Stimulated activated CD4-positive, alpha-beta T cell treated with anti-CD3 and anti-CD28 coated beads, Interleukin-1b, Interleukin-23, amount 100 ng/mL, for 4 hours (primary cell): ENCODE results near the gene TBC1D17.

Experiments used
- DNase-seq, 2 donors: peaks; one replicate each; pipeline ENCODE4 v3.0.0-alpha.2; 2020; ENCODE audit warnings: low read depth in 2 of 2

Gene TBC1D17

DNA sequence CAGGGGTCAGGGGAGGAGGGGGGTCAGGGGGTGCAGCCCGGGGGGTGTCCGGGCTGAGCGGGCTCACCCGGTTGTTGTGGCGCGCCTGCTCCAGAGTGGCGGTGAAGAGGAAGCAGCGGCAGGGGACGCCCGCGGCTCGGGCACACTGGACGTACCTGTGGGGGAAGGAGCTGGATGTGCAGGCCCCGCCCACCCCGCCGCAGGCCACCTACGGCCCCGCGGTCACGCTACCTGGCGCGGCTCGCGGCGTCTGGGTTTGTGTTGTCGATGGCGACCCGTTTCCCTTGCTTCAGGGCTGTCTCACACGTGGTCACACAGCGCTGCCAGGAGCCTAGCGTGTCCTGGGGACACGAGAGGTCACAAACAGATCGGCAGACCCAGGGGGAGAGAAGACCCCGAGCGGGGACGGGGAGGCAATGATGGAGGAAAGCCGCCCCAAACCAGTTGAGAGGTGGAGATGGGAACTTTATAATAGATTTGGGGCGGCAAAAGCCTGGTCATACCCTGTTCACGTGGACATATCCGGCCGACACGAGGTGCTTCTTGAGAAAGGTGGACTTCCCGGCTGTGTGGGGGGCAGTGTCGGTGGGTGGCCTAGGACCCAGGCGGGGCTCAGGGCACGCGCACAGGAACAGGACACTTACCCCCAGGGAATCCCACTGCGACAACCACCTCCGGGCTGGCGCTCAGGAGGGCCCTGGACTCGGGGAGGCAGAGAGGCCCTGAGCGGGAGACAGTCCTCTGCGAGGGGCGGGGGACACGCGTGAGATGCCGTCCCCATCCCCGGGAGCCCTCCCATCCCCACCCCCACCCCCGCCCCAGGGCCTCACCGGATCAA lies 15.7 kb upstream of the TBC1D17 start:
- no peak for DNase-seq

DNA sequence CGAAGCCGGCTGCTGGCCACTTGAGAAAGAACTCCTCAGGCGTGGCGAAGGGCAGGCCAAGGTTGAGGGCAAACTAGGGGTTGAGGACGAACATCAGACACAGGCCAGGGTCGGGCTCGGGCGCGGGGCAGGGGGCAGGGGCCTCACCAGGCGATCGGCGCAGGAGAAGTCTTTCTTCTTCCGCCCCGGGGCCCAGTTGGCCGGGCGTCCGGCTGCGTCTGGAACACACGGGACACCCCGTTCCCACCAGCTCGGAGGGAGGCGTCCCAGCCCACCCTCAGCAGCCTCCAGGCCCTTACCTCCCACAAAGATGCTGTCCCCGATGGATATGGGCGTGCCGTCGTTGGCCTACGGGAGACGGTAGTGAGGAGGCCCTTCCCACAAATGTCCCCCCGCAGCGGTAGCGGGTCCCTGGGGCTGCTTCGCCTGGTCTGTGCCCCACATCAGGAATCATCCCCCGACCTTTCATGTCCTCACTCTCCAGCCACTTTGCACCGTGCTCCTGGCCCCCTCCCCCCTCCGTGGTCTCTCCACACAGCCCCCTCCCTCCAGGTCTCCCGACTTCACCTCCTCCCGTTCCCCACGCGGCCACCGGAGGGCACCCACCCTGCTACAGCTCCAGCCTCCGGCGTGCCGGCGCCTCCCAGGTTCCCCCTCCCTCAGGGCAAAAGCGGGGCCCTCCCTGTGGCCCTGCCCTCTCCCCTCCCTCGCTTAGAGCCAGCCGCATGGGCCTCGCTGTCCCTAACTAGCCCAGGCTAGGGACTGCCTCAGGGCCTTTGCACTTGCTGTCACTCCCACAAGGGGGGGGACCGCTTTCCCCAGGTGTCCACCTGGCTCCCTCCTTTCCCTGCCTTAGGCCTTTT lies 14.9 kb upstream of the TBC1D17 start:
- no peak for DNase-seq

DNA sequence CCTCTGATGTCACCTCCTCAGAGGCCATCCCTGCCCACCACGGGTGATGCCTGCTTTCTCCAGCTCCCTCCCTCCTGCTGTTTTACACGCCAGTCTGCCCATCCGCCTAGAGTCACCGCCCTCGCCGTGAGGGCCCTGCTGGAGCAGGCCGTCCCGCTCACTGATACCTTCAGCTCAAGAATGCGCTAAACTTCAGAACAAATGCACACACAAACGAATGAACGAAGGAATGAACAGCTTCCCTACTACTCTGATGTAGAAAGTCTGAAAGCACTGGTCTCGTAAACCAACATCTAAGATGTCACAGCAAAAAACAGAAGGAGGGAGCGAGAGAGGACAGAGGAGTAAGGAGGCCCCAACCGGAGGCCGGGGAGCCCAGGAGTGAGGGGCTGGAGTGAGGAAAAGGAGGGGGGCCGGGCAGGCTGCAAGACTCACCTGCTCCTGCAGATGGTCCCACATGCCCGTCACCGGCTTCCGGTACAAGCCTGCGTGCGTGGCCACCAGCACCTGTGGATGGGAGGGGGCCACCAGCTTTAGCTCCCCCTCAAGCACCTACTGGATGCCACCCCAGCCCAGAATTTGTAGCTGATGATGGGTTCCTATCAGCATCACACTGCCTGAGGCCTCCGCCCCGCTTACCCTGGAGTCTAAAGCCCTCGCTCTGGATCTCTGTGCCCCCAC lies 14.1 kb upstream of the TBC1D17 start:
- DNase-seq = no peak

DNA sequence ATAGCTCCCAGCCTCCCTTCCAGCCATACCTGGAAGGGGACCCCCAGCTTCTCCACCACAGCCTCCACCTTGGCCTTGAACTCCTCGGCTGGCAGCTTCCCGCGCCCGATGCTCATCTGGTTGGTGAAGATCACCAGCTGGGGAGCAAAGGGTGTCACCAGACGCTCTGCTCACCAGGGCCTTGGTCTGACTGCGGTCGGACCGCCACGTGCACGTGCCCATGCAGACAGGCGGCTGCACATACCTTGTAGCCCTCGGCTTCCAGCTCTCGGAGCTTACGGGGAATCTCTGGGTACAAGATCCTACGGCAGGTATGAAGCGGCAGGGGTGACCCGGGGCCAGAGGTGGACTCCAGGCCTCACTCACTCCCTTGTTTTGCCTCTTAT lies 13.6 kb upstream of the TBC1D17 start:
- no peak for DNase-seq

DNA sequence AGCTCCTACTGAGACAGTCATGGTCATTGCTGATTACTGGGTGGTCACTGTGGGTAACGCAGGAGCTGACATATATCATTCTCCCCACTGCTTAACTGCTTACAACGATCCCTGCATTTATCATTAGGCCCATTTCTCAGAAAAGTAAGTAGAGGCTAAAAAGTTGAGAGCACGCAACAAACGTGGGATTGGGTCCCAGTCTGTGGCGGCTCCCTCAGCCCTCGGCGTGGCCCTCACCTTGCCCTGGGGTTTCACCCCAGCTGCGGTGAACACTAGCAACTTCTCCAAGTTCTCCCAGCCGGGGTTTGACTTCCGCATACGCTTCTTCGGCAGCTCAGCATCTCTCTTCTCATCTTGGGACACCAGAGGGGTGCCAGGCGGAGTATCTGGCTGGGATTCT lies 12.6 kb upstream of the TBC1D17 start:
- no peak for DNase-seq

DNA sequence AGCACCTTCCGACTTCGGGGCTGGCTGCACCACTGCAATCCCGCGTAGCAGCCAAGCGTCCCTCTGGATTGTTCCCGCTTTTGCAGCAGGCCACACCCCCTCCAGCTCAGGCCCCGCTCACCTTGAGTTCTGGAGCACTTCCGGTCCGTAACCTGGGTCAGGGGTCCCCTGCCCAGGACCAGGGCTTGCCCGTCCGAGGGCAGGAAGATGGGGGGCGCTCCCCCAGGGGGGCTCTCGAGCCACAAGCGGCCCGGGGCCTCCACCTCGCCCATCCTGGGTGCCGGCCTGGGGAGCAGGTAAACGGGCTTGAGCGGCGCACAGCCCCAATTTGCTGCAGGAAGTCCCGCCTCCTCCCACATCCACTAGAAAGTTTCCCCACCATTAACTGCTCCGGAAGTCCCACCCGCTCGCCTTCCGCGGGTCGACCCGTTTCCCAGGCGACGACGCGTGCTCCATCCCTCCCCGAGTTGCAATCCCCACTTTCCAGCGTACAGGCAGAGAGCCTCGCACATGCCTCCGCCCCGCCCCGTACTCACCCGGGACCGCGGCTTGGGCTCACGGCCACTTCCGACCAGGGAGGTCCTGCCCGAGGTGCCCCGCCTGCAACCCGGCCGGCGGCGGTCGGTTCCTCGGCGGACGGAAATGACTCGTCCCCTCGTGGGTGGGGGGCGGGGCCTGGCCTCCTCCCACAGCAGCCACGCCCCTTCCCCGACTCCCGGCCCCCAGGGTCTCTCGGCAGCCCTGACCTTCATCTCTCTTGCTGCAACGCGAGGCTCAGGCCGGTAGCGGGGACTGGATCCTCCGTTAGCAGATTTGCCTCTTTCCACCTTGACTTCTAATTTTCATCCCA lies 10.3 kb upstream of the TBC1D17 start, which contains the start of gene PNKP:
Gene PNKP, minus strand, starts transcription at position 644 of the 850 bp plus-strand sequence. Its CDS starts 372 bp downstream, at position 272.
- DNase-seq = peak; percentile 82 to 95

DNA sequence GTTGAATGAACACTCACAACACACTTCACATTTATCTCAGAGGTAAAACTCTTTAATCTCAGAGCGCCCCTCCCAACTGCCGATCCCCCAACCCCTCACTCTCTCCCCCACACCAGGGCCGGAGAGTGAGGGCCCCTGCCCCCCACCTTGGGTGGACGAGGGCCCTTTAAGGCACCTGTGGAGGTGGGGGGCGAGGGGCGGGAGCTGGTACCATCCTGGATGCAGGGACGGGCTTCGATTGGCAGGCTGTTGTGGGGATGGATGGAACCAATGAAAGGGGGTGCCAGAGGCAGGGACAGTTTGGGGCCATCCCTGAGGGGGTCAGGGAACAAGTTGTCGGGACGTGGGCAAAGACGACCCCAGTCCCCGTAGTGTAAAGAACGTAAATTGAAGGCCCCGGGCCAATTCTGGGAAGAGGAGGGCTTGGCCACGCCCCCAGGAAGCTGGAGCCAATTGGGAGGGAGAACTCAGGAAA lies 8.5 kb upstream of the TBC1D17 start:
- DNase-seq = no peak

DNA sequence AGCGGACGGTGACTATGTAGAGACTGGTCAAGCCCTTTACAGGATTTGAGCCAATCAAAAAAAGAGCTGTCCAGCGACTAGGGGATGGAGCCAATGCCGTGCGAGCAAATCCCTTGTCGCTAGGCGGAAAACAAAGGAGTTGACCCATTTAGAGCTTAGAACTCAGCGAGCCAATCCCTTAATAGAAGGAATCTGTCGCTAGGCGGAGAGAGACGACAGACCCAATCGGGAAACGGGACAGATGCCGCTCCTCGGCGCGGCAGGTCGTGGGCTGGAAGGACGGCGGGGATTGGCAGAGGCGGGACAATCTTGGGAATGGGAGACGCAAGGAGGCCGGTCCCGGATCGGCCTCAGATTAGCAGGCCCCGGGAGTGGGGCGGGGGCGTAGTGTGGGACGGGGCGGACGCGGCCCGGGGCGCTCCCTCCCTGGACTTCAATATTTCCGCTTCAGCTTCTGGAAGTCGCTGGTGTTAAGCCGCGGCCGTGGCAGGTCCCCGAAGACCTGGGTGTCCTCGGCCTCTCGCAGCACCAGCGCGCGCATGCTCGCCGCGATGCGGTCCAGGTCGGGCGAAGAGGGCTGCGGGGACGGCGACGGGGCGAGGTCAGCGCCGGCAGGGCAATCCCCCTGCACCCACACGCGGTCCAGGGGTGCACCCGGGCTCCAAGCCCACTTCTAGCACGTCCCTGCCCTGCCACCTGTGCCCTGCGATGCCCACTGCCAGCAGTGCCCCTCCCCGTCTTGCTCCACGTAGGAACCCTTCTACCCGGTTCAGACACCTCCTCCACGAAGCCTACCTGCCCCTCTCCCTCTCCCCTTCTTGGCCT lies 7.8 kb upstream of the TBC1D17 start:
- DNase-seq = peak; percentile 75 to 78

DNA sequence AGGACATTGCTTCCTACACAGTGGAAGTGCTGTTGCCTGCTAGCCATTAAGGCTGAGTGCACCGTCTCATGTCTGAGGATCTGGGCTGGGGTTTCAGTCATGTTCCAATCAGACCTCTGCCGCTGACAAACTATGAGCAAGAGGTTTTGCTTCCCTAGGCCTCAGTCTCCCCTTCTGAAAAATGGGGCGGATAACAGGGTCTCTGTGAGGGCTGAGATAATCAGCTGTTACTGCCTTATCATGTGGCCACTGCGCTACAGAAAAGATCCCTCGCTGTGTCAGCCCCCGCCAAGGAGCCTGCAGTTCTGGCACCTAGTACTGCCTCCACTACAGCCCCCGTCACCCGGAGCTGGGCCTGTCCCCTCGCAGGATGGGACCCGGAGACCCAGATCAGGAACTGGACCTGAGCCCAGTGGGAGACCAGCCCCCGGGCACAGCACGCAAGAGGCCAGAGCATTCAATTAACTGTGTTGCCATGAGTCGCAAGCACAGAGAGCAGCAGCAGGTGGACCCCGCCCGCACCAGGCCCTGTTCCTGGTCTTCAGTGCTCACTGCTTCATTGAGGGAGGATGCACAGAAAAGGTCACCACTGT lies 7.1 kb upstream of the TBC1D17 start:
- DNase-seq = no peak

DNA sequence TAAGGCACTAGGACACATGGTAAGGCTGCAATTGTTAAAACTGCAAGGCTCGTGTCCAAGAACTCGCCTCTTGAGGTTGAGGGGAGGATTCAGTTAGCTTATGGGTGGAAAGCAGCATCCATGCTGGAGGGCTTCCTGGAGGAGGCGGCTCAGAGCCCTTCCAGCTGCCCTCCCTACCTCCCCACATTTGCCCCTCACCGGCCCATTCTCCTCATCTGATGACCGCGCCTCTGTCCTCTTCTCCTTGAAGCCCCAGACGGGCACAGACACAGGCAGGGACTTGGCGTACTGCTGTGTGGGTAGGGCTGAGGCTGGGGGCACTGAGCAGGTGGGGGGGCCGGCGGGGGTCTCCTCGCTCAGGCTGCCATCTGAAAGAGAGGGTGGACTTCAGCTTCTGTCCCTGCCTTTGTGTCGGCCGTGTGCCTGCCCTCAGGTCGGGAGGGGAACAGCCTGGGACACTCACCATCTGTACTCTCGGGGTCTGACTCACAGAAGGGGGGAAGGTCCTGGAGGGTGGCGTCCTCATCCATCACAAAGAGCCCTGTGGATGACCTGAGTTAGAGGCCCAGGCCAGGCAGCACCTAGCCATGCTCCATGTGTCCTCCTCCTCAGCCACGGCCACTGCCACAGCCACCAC lies 6.0 kb upstream of the TBC1D17 start:
- DNase-seq = no peak

DNA sequence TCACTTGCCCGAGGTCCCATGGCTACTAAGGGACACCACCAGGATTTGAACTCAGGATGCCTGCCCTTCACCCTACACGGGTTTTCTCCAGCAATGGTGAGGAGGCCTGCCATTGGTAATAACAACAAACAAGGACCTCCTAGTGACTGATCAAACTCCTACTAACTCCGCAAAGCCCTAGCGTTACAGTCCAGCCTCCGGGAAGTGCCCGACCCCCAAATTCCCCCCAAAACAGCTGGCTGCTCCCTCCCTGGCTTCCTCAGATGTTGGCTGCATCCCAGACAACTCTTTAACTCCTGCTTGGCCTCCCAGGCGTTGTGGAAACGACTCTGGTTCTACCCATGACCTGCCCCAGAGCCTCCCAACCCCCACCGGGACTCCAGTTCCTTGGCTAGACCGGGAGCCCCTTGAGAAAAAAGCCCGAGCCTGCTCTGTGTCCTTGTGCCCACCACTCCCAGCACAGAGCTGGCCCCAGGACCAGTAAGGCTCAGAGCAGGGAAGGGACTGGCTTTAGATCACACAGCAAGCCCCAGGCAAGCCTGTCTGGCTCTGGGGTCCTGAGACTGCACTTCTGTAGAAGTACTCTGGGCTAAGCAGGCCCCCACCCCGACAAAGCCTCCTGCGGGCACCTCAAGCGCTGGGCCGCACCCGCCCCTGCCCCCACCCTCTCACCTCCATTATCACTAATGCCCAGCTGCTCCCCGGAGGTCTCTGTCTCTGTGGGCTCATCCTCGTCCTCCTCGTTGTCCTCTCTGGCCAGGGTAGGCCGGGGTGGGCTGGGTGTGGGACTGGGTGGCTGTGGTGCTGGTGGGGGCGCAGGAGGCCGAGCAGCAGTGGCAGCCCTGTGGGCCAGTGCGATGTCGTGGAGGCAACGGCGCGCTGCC lies 5.0 kb upstream of the TBC1D17 start:
- no peak for DNase-seq

DNA sequence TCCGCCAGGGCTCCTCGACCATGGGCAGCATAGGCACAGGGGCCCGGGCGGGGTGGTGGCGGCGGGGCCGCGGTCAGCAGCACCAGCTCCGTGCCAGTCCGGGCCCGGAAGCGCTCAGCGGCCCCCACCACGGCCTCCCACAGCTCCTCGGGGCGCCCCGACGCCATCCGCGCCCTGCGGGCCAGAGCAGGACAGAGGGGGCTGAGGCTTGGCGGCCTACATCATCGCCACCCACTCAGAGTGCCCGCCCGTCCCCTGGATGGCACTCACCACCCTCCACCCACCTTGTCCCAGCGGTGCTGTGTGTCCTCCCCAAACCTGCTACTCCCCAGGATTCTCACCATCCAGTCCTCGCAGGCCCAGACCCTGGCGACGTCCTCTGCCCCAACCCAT lies 4.4 kb upstream of the TBC1D17 start:
- no peak for DNase-seq

DNA sequence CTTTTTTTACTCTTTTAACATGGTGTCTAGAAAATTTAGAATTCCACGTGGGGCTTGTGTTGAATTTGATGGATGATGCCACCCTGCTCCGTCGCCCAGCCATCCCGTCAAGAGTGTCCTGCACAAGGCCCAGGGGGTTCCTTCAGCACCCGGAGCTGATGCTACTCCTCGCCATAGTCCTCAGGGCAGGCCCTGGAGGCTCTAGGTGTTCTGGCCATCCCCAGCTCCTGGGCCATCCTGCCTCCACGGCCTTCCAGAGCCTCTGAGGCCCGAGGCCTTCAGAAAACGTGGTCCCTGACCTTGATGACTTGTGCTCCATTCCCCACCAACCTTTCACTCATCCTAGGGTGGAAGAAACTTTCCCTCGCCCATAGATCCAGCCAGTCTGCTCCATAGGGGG lies 3.7 kb upstream of the TBC1D17 start:
- DNase-seq = no peak

DNA sequence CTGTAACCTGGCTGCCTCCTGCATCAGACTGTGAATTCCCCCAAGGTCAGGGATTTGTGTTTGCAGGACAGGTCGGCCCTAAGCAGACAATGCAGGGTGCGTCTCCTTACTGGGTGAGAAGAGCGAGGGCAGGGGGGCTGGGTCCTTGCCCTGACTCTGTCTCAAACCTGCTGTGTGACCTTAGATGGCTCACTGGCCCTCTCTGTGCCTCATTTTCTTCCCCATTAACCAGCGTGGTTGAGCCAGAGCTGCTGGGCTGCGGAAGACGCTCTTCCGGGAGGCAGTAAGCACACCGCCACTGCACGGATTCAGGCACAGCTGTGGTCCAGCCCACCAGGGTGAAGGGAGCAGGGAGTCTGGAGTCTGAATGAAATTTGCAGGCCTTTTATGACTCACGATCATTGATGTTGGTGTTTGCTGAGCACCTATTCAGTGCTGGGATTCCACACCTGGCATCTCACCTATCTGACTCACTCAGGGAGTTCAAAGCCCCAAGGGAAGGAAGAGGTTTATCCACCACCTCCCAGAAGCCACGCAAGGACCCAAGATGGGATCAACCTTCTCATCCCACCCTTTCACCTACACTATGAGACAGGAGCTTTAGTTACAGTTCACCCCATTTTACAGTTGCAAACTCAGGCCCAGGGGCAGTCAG lies 2.9 kb upstream of the TBC1D17 start:
- DNase-seq = no peak

DNA sequence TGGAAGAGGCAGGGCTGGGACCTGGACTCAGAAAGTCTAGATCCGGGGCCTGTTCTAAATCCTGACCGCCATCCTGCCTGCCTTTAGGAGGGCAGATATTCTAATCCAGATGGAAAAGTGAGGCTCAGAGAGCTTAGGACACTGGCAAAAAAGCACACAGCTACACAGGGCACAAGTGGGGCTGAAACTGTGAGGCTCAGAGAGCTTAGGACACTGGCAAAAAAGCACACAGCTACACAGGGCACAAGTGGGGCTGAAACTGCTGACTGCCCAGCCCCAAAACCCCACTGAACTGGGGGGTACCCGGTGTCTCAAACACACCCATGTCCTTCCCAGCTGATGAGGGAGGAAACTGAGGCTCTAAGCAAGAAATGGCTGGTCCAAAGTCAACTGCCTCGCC lies 2.3 kb upstream of the TBC1D17 start:
- no peak for DNase-seq

DNA sequence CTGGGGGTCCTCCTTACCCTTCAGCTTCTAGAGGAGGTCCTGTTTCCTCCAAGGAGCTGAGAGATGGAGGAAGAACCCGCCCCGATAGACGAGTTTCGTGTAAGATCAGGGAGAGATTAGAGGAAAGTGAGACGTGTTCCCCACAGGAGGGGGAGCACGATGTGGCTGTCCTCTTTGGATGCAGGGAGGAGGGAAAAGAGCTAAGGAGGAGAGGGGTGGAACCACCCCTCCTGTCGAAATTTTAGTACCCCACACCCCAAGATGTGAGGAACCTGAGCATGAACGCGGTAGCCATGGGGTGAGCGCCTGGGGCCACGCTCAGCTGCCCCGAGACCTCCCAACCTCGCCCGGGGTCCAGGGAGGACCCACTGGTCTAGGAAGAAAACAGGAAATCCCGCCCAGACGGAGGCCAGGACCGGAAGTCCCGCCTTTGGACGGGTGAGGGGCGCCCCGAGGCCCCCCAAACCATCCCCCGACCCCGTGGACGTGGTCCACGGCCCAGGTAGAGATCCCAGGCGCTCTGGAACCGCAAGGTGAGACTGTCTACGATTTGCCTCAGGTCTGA lies 1.6 kb upstream of the TBC1D17 start:
- DNase-seq = peak; percentile 37 to 56

DNA sequence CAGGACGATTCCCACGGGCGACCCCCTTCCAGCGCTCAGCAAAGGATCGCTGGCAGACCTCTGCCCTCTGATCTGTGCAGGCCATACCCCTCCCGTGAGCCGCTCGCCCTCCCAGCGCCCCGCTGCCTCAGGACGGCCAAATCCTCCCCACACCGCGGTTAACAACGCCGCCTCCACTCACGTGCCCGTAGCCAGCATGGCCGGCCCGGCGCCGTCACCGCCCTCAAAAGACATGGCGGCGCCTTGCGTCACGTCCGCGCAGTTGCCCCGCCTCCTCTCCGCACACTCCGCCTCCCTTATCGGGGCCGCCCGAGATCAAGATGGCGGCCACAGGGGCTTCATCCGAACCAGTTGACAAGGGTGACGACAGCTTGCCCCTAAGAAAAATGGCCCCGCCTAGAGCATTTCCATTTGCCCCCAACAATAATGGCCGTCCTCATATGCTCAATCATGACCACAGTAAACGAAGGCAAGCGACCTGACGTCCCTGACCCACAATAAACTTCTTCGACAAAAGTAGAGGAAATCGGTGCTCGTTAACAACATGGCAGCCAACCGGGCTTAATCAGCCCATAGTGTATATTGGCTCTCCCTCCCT lies 981 bp upstream of the TBC1D17 start:
- peak; percentile 95 for DNase-seq
